ENCODE results near the gene BLZF1. TPM values are rescaled to one million over a fixed set of nuclear protein-coding genes. Genes with fewer than 3 reads are reported as not detected.

Gene BLZF1
- total RNA-seq: 10 to 100 TPM; 25.7 to 44.6 (median 37.7) TPM

DNA sequence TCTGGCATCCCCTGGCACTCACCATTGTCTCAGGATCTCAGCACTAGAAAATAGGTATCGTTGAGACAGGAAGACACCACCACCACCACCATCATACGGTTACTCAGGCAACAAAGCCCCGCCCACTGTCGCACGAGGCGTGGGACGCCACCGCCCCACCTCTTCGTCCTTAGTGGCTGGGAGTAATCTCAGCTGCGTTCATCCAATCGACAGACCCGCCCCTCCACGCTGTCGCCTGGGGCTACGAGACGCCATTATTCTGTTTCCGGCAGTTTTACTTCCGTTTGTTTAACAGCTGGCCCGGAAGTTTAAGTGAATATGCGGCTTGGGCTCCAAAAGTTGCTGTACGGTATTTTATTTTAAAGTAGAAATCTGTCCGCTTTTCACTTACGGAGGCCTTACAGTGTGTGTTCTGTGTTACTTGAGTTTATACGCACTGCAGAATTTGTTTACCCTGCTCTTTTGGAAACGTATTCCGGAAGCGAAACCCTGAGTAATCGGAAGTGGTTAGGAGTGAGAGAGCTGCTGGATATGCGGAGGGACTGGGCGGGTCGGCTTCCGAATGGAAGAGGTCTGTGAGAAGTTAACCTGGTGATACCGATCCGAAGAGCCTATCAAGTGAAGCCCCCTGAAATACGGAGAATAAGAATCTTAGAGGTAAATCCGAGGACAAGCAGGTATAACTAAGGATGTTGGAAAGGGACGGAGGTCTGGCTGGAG is at the start of gene BLZF1, which contains the start of gene NME7:
BLZF1 (plus strand) TSS at position 510 of the 720 bp plus-strand sequence. CDS start 1,328 bp downstream, outside the sequence.
NME7 (minus strand) TSS at position 112 of the 720 bp plus-strand sequence; CDS start at position 25, 87 bp downstream.
- Histone ChIP-seq H3K4me1 (peaks cover 0 to 40% (median 4%) of the 10 kb centered on the region in 3 donors), H3K27me3 (no peaks in the 10 kb centered on the region), H3K9me3 (no peaks in the 10 kb centered on the region), H3K36me3 (peaks cover 0 to 33% (median 0%) of the 10 kb centered on the region in 3 donors), H3K27ac (peak within 1 kb of the TSS; percentile 78 to 93 (median 90)), H3K4me3 (peak within 1 kb of the TSS; percentile 55 to 82 (median 74))
- TF ChIP-seq POLR2A (IDR thresholded peaks at IDR 0.05) (peak in 2 of 4 donors; percentile 13 to 59), CTCF (IDR thresholded peaks at IDR 0.05) (no peak)
- peak; percentile 84 for DNase-seq
- intact Hi-C loops (cut with DNase I): loop anchor here (10.0 kb wide), 1 partner anchor 177 kb away; no protein-coding TSS in a partner anchor
- 0 to 1% methylated on average over 31 to 36 of the region's 37 CpGs for WGBS, 2 donors

GRCh38 chr1:169318536-169319244 is 49.3 kb upstream of the BLZF1 start:
- intact Hi-C loops (cut with DNase I): no loop called here
- Histone ChIP-seq H3K4me1 (no peaks in the 10 kb centered on the region), H3K4me3 (no peak overlapping the region), H3K27ac (no peak overlapping the region), H3K9me3 (no peaks in the 10 kb centered on the region), H3K27me3 (no peaks in the 10 kb centered on the region), H3K36me3 (no peaks in the 10 kb centered on the region)
- no peak for TF ChIP-seq CTCF (IDR thresholded peaks at IDR 0.05)
- no peak for DNase-seq
- whole genome bisulfite sequencing, 2 donors: 86 to 94% methylated on average over 3 of the region's 3 CpGs

DNA sequence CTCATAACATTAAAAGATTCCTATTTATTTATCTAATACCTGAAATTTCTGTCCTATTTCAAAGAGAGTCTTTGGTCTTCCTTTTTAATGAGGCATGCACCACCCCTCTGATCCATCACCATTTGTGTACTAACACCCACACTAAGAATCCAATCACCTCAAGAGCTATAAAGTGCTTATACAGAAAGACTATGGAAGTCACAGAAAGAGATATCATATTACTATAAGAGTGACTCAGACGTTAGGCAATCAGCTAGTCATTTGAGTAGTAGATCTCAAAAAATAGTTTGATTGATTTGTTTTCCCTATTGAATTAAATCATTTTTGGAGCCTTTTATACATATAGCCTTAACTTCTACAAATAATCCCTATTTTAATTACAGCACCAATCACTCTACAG is 46.5 kb upstream of the BLZF1 start:
- WGBS, 2 donors: 58 to 70% methylated on average over 1 of the region's 1 CpG
- Histone ChIP-seq H3K9me3 (no peaks in the 10 kb centered on the region), H3K27me3 (no peaks in the 10 kb centered on the region)

GRCh38 chr1:169322138-169322537 is 45.9 kb upstream of the BLZF1 start:
- no peaks in the 10 kb centered on the region for H3K4me1 ChIP-seq
- no peaks in the 10 kb centered on the region for H3K27me3 ChIP-seq
- DNase-seq: no peak
- no peak overlapping the region for H3K27ac ChIP-seq
- no peaks in the 10 kb centered on the region for H3K9me3 ChIP-seq
- intact Hi-C loops (cut with DNase I): no loop called here
- TF ChIP-seq POLR2A (IDR thresholded peaks at IDR 0.05) (no peak), CTCF (IDR thresholded peaks at IDR 0.05) (no peak)
- no peak overlapping the region for H3K4me3 ChIP-seq
- WGBS, 2 donors: 97 to 98% methylated on average over 3 of the region's 3 CpGs
- H3K36me3 ChIP-seq: no peaks in the 10 kb centered on the region

More for the DNA sequence above, 46.5 kb upstream of the BLZF1 start:
- H3K4me1 ChIP-seq: no peaks in the 10 kb centered on the region
- H3K36me3 ChIP-seq: no peaks in the 10 kb centered on the region
- no peak overlapping the region for H3K27ac ChIP-seq
- intact Hi-C loops (cut with DNase I): no loop called here
- DNase-seq: no peak
- TF ChIP-seq POLR2A (IDR thresholded peaks at IDR 0.05) (no peak), CTCF (IDR thresholded peaks at IDR 0.05) (no peak)
- H3K4me3 ChIP-seq: no peak overlapping the region

- TF ChIP-seq CTCF (IDR thresholded peaks at IDR 0.05) (no peak), POLR2A (IDR thresholded peaks at IDR 0.05) (no peak)
- H3K36me3 ChIP-seq: no peaks in the 10 kb centered on the region
- H3K9me3 ChIP-seq: no peaks in the 10 kb centered on the region
- no peak overlapping the region for H3K27ac ChIP-seq
- DNase-seq: no peak
- intact Hi-C loops (cut with DNase I): no loop called here
- H3K27me3 ChIP-seq: no peaks in the 10 kb centered on the region
- H3K4me3 ChIP-seq: no peak overlapping the region
- WGBS, 2 donors: 79 to 86% methylated on average over 1 of the region's 1 CpG
- H3K4me1 ChIP-seq: no peaks in the 10 kb centered on the region
Measured at GRCh38 chr1:169325117-169325516, 42.9 kb upstream of the BLZF1 start.

Data from esophagus squamous epithelium (tissue), 5 donors.